Esophagus (tissue), 2 donors: ENCODE results near the gene WHRN. TPM values are rescaled to one million over a fixed set of nuclear protein-coding genes. Genes with fewer than 3 reads are reported as not detected.
A peak's percentile ranks its signal among the peaks of the same experiment; 100 is the strongest.

ENCODE experiments used
- H3K27ac ChIP-seq, 2 donors: one replicate each; pipeline ENCODE4 v1.5.1; 2013; ENCODE audit warnings: low read depth in 2 of 2, mild to moderate bottlenecking in 2 of 2, inconsistent platforms in 1 of 2, low read length in 1 of 2, moderate library complexity in 1 of 2
- H3K27me3 ChIP-seq, 2 donors: one replicate each; pipeline ENCODE4 v1.6.1; 2013; ENCODE audit warnings: low read length in 2 of 2, control low read depth in 1 of 2, mild to moderate bottlenecking in 1 of 2; ENCODE audit not compliant: insufficient read depth in 2 of 2, control insufficient read depth in 1 of 2
- H3K36me3 ChIP-seq, 2 donors: one replicate each; pipeline ENCODE4 v1.6.1; 2013; ENCODE audit warnings: low read length in 1 of 2; ENCODE audit not compliant: control insufficient read depth in 2 of 2, insufficient read depth in 2 of 2
- H3K4me1 ChIP-seq, 2 donors: one replicate each; pipeline ENCODE4 v1.6.1; 2013; ENCODE audit warnings: low read length in 1 of 2; ENCODE audit not compliant: control insufficient read depth in 2 of 2, insufficient read depth in 2 of 2
- H3K4me3 ChIP-seq, 2 donors: one replicate each; pipeline ENCODE4 v1.5.1; 2013; ENCODE audit warnings: low read length in 2 of 2, mild to moderate bottlenecking in 2 of 2, low read depth in 1 of 2, moderate library complexity in 1 of 2
- H3K9me3 ChIP-seq, 2 donors: one replicate each; pipeline ENCODE4 v1.6.1; 2013; ENCODE audit warnings: mild to moderate bottlenecking in 2 of 2, low read depth in 1 of 2, low read length in 1 of 2, moderate library complexity in 1 of 2; ENCODE audit not compliant: control insufficient read depth in 2 of 2, insufficient read depth in 1 of 2
- WGBS, 2 donors: extraction: QIAGEN DNeasy Blood & Tissue Kit; methylation state at CpG; one replicate each; pipeline ENCODE4 v1.1.7; 2013; 5-methylcytosine and 5-hydroxymethylcytosine counted together
- polyA plus RNA-seq, 2 donors: library from polyadenylated mRNA; stranded (reverse); fragments of 200-250 nt; gene quantifications; one replicate each; pipeline ENCODE4 v1.2.3, GENCODE V29; 2013
- donor health status: healthy with polysubstance abuse.
- donor health status: Bipolar disorder and iron deficiency.

The WHRN gene
- polyA plus RNA-seq, 2 donors, result 3.4 to 7.6 TPM

DNA sequence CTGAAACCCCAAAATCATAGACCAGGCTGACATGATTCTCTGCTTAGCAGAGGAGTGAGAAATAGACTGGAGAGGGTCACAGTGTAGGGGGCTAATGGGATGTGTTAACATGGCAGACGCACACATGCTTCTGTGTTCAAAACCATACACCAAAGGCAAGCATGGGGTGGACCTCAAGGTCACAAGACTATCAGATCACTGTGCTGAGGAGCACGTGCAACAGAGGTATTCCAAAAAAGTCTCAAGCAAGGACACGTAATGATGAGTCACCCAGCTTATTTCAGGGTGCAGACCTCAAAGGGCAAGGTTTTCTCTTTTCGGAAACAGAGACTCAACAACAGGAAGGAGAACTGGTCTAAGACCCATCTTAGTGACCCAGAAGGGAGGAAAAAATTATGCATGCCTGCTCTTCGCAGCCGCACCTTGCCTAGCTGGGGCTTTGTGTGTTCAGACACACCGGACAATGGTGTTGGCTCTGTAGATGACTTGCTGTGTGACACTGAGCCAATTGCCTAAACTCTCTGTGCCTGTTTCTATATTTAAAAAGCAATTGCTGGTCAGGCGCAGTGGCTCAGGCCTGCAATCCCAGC is 20.3 kb downstream of the WHRN start:
- no peaks in the 10 kb centered on the region for H3K4me1 ChIP-seq
- peak overlapping the region in 1 of 2 donors; percentile 22 for H3K27ac ChIP-seq
- WGBS, 2 donors, result 48 to 57% methylated on average over 8 of the region's 8 CpGs

GRCh38 chr9:114484215-114484853 is 20.9 kb downstream of the WHRN start:
- Histone ChIP-seq H3K36me3 (no peaks in the 10 kb centered on the region), H3K4me1 (no peaks in the 10 kb centered on the region), H3K27ac (no peak overlapping the region), H3K27me3 (no peaks in the 10 kb centered on the region), H3K9me3 (no peaks in the 10 kb centered on the region), H3K4me3 (no peak overlapping the region)
- WGBS, 2 donors, result 57 to 62% methylated on average over 9 of the region's 9 CpGs

More for the DNA sequence above, 20.3 kb downstream of the WHRN start:
- Histone ChIP-seq H3K36me3 (no peaks in the 10 kb centered on the region), H3K9me3 (no peaks in the 10 kb centered on the region), H3K27me3 (no peaks in the 10 kb centered on the region), H3K4me3 (no peak overlapping the region)

DNA sequence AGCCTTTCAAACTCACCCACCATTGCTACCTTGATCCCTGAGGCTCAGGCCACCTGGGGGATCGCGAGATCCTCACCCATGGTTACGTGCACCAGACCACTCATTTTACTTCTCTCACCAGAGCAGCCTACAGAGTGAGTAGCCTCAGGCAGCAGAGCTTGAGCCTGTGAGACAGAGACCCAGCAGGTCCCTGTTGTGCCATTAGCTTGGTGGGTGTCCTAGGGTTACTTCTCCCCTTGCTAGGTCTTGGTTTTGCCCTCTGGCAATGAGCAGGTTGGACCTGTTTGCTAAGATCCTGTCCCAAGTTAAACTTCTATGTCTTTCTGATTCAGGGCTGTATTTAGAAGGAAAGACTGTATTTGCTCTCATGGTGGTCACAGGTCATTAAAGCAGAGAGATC is 21.8 kb downstream of the WHRN start:
- H3K9me3 ChIP-seq, result no peaks in the 10 kb centered on the region
- WGBS, 2 donors, result 91 to 92% methylated on average over 3 of the region's 3 CpGs
- no peaks in the 10 kb centered on the region for H3K4me1 ChIP-seq
- H3K4me3 ChIP-seq, result no peak overlapping the region
- H3K36me3 ChIP-seq, result no peaks in the 10 kb centered on the region
- H3K27ac ChIP-seq, result no peak overlapping the region
- H3K27me3 ChIP-seq, result no peaks in the 10 kb centered on the region

DNA sequence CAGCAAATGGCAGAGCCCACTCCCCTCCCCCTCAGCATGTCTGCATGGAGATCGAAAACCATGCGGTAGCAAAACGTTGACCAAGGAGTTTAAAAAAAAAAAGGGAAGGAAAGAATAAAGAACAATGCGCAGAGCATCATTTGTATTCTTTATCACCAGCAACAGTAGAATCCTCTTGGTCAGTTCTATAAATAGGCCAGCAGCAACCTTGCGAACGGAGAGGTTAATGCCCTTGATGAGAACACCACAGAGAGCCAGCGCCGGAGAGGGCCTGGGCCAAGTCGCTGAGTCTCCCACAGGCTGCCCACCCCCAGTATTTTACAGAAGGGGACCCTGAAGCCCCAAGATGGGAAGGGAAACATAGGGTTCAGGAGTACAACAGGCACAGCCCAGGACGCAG is 22.7 kb downstream of the WHRN start:
- Histone ChIP-seq H3K27me3 (no peaks in the 10 kb centered on the region), H3K9me3 (no peaks in the 10 kb centered on the region), H3K4me1 (no peaks in the 10 kb centered on the region), H3K36me3 (no peaks in the 10 kb centered on the region), H3K4me3 (no peak overlapping the region), H3K27ac (no peak overlapping the region)
- WGBS, 2 donors, result 63 to 71% methylated on average over 10 of the region's 10 CpGs

DNA sequence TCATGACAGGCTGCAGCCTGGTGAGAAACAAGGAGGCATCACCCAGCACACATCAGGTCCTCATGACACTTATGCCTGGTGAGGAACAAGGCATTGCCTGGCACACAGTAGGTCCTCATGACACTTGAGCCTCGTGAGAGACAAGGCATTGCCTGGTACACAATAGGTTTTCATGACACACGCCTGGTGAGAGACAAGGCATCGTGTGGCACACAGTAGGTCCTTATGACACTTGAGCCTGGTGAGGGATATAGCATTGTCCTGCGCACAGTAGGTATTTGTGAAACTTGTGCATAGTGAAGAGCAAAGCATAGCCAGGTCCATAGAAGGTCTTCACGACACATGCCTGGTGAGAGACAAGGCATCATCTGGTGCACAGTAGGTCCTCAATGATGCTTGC is 23.5 kb downstream of the WHRN start:
- no peaks in the 10 kb centered on the region for H3K9me3 ChIP-seq
- H3K27ac ChIP-seq, result no peak overlapping the region
- H3K4me1 ChIP-seq, result no peaks in the 10 kb centered on the region
- peaks cover 0 to 2% of the 10 kb centered on the region in 2 donors for H3K36me3 ChIP-seq
- H3K27me3 ChIP-seq, result no peaks in the 10 kb centered on the region
- no peak overlapping the region for H3K4me3 ChIP-seq
- 88 to 95% methylated on average over 5 of the region's 5 CpGs for WGBS, 2 donors

DNA sequence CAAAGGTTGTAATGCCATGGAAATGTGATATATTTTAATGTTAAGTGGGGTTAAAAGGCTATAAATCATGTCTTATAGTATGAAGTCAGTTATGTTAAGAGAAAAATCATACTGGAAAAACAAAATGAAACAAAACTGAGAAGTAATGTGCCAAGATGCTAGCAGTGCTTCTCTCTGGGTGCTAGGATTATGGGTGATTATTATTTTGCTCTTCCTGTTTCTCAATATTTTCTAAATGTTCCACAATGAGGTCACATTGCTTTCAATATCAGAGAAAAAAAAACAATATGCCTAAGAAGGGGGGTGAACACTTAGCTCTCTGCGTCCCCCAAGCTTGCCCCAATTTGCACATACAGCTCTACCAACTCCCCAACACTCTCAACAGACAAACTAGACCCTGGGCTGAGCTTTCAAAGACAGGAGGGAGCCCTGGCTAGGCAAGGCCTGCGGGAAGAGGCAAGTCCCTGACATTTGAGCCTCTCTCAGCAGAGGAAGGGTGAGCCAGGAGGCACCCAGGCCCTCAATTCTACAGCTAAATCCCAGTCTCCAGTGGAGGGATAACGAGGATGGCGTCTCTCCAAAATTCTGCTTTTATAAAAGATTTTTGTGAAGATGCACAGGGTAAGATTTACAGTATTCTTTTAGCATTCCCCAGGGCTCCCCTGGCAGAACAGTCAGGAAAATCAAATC is 24.4 kb downstream of the WHRN start:
- WGBS, 2 donors, result 76 to 79% methylated on average over 4 of the region's 4 CpGs
- no peaks in the 10 kb centered on the region for H3K27me3 ChIP-seq

DNA sequence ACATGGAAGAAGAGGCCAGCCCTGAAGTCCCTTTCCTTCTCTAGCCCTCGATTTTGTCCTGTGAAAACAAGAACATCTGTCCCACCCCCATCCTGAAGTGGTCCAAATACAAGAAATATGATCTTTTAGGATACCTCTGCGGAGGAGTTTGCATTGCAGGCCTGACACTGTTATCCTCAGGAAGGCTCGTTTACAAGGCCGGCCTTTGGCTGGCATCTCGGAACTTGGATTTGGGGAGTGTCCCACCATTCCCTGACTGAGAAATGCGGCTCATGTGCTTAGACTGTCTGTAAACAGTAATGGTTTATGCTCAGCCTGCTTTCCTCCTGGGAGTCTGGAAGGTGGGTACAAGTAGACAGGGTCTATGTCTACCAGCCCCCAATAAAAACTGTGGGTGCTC is 26.4 kb downstream of the WHRN start:
- H3K4me3 ChIP-seq, result no peak overlapping the region
- no peaks in the 10 kb centered on the region for H3K4me1 ChIP-seq
- no peaks in the 10 kb centered on the region for H3K27me3 ChIP-seq
- H3K27ac ChIP-seq, result no peak overlapping the region
- H3K9me3 ChIP-seq, result no peaks in the 10 kb centered on the region
- 85 to 89% methylated on average over 6 of the region's 6 CpGs for WGBS, 2 donors
- peaks cover 0 to 2% of the 10 kb centered on the region in 2 donors for H3K36me3 ChIP-seq

More for the DNA sequence above, 24.4 kb downstream of the WHRN start:
- H3K4me1 ChIP-seq, result no peaks in the 10 kb centered on the region
- no peak overlapping the region for H3K4me3 ChIP-seq
- H3K27ac ChIP-seq, result no peak overlapping the region
- H3K36me3 ChIP-seq, result peaks cover 0 to 2% of the 10 kb centered on the region in 2 donors
- no peaks in the 10 kb centered on the region for H3K9me3 ChIP-seq

DNA sequence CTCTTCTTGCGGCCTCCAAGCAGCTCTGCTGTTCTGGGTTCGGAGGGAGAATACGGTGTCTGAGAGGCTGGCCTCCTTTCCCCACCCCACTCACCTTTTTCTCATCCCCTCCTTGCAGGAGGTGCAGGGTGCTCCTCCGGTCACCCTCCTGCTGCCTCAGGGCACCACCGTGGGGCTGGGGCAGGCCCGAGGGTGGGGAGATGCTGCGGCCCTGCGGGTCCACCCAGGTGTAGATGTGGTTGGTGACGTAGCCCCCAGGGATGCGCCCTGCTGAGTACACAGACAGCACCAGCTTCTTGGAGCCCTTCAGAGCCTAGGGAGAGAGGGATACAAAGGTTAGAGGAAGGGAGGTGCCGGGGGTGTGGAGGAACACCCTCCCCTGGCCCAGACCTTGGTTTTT is 26.8 kb downstream of the WHRN start:
- no peak overlapping the region for H3K4me3 ChIP-seq
- H3K36me3 ChIP-seq, result peaks cover 0 to 2% of the 10 kb centered on the region in 2 donors
- H3K27me3 ChIP-seq, result no peaks in the 10 kb centered on the region
- H3K4me1 ChIP-seq, result no peaks in the 10 kb centered on the region
- H3K27ac ChIP-seq, result no peak overlapping the region
- H3K9me3 ChIP-seq, result no peaks in the 10 kb centered on the region
- WGBS, 2 donors, result 94 to 95% methylated on average over 11 of the region's 11 CpGs

DNA sequence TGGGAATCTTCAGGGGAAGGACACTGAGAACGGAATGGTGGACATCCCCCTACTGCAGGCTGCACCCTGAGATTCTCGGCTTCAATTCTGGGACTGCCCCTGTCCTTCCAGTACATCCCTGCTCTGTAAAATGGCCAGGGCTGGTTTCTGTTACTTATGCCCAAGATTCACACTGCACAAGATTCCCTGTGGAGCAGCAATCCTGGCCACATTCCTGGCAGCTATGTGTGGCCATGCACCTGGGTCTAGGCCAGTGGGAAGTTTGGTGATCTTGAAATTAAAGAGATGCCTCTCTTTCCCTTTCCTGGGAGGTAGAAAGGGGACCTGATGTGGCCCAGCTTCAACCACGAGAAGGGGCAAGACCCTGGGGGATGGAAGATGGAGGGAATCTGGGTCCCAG is 27.6 kb downstream of the WHRN start:
- Histone ChIP-seq H3K27ac (no peak overlapping the region), H3K36me3 (peaks cover 0 to 2% of the 10 kb centered on the region in 2 donors), H3K27me3 (no peaks in the 10 kb centered on the region), H3K4me3 (no peak overlapping the region), H3K9me3 (no peaks in the 10 kb centered on the region), H3K4me1 (no peaks in the 10 kb centered on the region)
- 92 to 94% methylated on average over 3 of the region's 3 CpGs for WGBS, 2 donors
